ENCODE measurements around the gene UGT1A6. TPM values are rescaled to one million over a fixed set of nuclear protein-coding genes. Genes with fewer than 3 reads are reported as not detected.

Gene UGT1A6
- polyA plus RNA-seq, 2 of the 4 experiments (the other 2 are of a cell fraction) = 2.5 to 3.5 TPM

GRCh38 chr2:233820774-233821105 lies 128.1 kb downstream of the UGT1A6 start:
- DNase-seq (ENCODE audit: low read depth in 1 of 2, low spot score in 1 of 2) = no peak
- peak overlapping the region; percentile 28 to 81; a peak in 3 of 6 replicates for H3K27ac ChIP-seq
- ChIA-PET POLR2A (interaction anchor here (1.2 kb wide), 1 partner anchor 248 kb away, joined by 11 read pairs; no protein-coding TSS in a partner anchor), CTCF (interaction anchor here (0.6 to 1.9 kb wide), 5 partner anchors 12 to 109 kb away, joined by 3 to 12 read pairs (median 3); no protein-coding TSS in a partner anchor)
- H3K4me1 ChIP-seq = peaks cover 36% of the 10 kb centered on the region
- H3K4me2 ChIP-seq = no peak overlapping the region
- no peak overlapping the region for H3K4me3 ChIP-seq
- WGBS (ENCODE audit: missing lambda C conversion rate) = 83% methylated on average over 4 of the region's 6 CpGs
- no peak for ATAC-seq
- no peaks in the 10 kb centered on the region for H3K9me3 ChIP-seq
- FAIRE-seq = no peak
- TF ChIP-seq KDM1A (IDR thresholded peaks at IDR 0.05; ENCODE audit: low read depth) = no peak
- no peak for TF ChIP-seq ELK1 (IDR thresholded peaks at IDR 0.05; ENCODE audit: low read depth, low read length)
- TF ChIP-seq BCL3 (IDR thresholded peaks at IDR 0.05) = no peak
- no peak for TF ChIP-seq SMC3 (IDR thresholded peaks at IDR 0.05)
- TF ChIP-seq EHMT2 (IDR thresholded peaks at IDR 0.05; ENCODE audit: low read depth) = no peak
- TF ChIP-seq CBX2 (IDR thresholded peaks at IDR 0.05; ENCODE audit: borderline replicate concordance, low read depth) = no peak
- TF ChIP-seq RNF2 (IDR thresholded peaks at IDR 0.05; ENCODE audit: borderline replicate concordance, low read depth) = no peak
- TF ChIP-seq RAD21 (conservative IDR thresholded peaks at IDR 0.05 in 1 of 2, IDR thresholded peaks at IDR 0.05 in 1 of 2) = no peak
- TF ChIP-seq HOXA7 (CRISPR knock-in tag; IDR thresholded peaks at IDR 0.05) = no peak

GRCh38 chr2:233821196-233821595 lies 128.5 kb downstream of the UGT1A6 start:
- H3K4me3 ChIP-seq = no peak overlapping the region
- ATAC-seq (no peak), DNase-seq (ENCODE audit: low read depth in 1 of 2, low spot score in 1 of 2) (no peak), FAIRE-seq (no peak)
- 0 out of 3 replicates have a peak, but pooled peaks cover 1% of the 10 kb centered on the region for H3K9me3 ChIP-seq
- H3K4me1 ChIP-seq = peaks cover 33% of the 10 kb centered on the region
- ChIA-PET CTCF (interaction anchor here (0.6 to 1.9 kb wide), 5 partner anchors 12 to 110 kb away, joined by 3 to 12 read pairs (median 3); no protein-coding TSS in a partner anchor), POLR2A (interaction anchor here (1.2 kb wide), 1 partner anchor 248 kb away, joined by 11 read pairs; no protein-coding TSS in a partner anchor)
- peak overlapping the region in 1 of 2 experiments; percentile 81; a peak in 3 of 6 replicates for H3K27ac ChIP-seq
- no peak overlapping the region for H3K4me2 ChIP-seq
- 94% methylated on average over 3 of the region's 3 CpGs for WGBS (ENCODE audit: missing lambda C conversion rate)
- TF ChIP-seq PBX3 (IDR thresholded peaks at IDR 0.05) (no peak), NFE2L2 (conservative IDR thresholded peaks at IDR 0.05; ENCODE audit: low read length) (no peak), CEBPB (IDR thresholded peaks at IDR 0.05) (no peak), RNF2 (IDR thresholded peaks at IDR 0.05; ENCODE audit: borderline replicate concordance, low read depth) (no peak), GATA3 (IDR thresholded peaks at IDR 0.05; ENCODE audit: borderline replicate concordance) (no peak), BCL3 (IDR thresholded peaks at IDR 0.05) (no peak)

- FAIRE-seq = no peak
These were observed 129.0 kb downstream of the UGT1A6 start for GRCh38 chr2:233821709-233822100.

More at GRCh38 chr2:233821709-233822100, 129.0 kb downstream of the UGT1A6 start:
- H3K4me1 ChIP-seq = peaks cover 28% of the 10 kb centered on the region
- no peak for ATAC-seq
- H3K4me3 ChIP-seq = no peak overlapping the region
- TF ChIP-seq ZFP36 (IDR thresholded peaks at IDR 0.05; ENCODE audit: borderline replicate concordance, partially characterized antibody) (no peak), KDM1A (IDR thresholded peaks at IDR 0.05; ENCODE audit: low read depth) (no peak), CHD2 (IDR thresholded peaks at IDR 0.05; ENCODE audit: low read length, partially characterized antibody) (no peak), HOXB5 (CRISPR knock-in tag; IDR thresholded peaks at IDR 0.05) (no peak), MAZ (IDR thresholded peaks at IDR 0.05; ENCODE audit: borderline replicate concordance, low read depth, low read length) (no peak), NPAS2 (CRISPR knock-in tag; IDR thresholded peaks at IDR 0.05; ENCODE audit: borderline replicate concordance) (no peak), SMC3 (IDR thresholded peaks at IDR 0.05) (no peak), HES2 (IDR thresholded peaks at IDR 0.05) (no peak), ESRRA (IDR thresholded peaks at IDR 0.05; ENCODE audit: borderline replicate concordance, low read length) (no peak)
- H3K4me2 ChIP-seq = no peak overlapping the region
- 0 out of 3 replicates have a peak, but pooled peaks cover 6% of the 10 kb centered on the region for H3K9me3 ChIP-seq
- ChIA-PET CTCF (interaction anchor here (1.9 kb wide), 1 partner anchor 31 kb away, joined by 3 read pairs; no protein-coding TSS in a partner anchor), POLR2A (no interaction called here)
- no peak for DNase-seq (ENCODE audit: low read depth in 1 of 2, low spot score in 1 of 2)
- 94% methylated on average over 8 of the region's 8 CpGs for WGBS (ENCODE audit: missing lambda C conversion rate)
- H3K27ac ChIP-seq = peak overlapping the region in 1 of 2 experiments; percentile 81; a peak in 3 of 6 replicates

All from A549 (cell line).